CD4-positive, alpha-beta T cell treated with Interleukin-6 at 100 ng/mL for 8 hours (primary cell): ENCODE data around the gene PRSS36.

ENCODE experiments used
- DNase-seq: peaks from one replicate; pipeline ENCODE4 v3.0.0-alpha.2; 2020; ENCODE audit warnings: mixed read lengths, low spot score

PRSS36 gene

GRCh38 chr16:31099860-31100638, 49.8 kb downstream of the PRSS36 start:
- no peak for DNase-seq

GRCh38 chr16:31094424-31095120, 55.3 kb downstream of the PRSS36 start, which contains the start of gene VKORC1:
VKORC1 (minus strand) TSS chr16:31094797; CDS start chr16:31094729, 68 bp downstream.
- DNase-seq = peak; percentile 88

- DNase-seq = no peak
Observed at GRCh38 chr16:31094088-31094423, 55.8 kb downstream of the PRSS36 start.

DNA sequence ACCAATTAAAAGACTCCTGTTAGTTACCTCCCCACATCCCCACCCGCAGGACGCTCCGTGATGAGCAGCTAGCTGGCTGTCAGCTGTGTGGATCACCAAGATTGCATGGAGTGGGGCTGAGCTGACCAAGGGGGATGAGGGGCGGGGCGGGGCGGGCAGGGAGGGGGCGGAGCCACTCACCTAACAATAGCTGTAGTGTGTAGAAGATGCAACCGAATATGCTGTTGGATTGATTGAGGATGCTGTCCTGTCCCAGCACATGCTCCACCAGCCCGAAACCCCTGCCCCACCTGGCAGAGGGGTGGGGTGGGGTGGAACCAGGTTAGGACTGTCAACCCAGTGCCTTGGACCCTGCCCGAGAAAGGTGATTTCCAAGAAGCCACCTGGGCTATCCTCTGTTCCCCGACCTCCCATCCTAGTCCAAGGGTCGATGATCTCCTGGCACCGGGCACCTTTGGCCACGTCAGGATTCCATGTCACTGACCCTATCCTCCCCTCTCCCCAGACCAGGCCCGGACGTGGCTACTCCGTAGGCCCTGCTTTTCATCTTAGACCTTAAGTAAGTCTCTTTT, 56.6 kb downstream of the PRSS36 start:
- DNase-seq = no peak

- no peak for DNase-seq
Observed at GRCh38 chr16:31092330-31092729, 57.5 kb downstream of the PRSS36 start.

DNA sequence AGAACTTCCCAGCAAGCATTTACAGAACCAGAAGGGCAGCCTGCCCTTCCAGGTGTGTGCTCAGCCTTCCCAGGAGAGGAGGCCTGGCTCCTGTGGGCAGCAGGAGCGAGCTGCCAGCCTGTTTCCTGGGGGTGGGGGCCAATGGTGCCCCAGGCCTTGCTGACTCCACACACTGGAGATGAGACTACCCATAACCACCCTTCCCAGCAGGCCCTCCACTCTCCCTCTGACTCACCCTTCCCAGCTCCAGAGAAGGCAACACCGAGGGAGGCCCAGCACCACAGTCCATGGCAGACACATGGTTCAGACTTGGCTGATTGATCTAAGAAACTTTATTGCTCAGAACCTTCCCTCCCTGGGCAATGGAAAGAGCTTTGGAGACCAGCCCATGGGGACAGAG, 59.3 kb downstream of the PRSS36 start:
- DNase-seq = no peak

- no peak for DNase-seq
Observed at GRCh38 chr16:31089199-31089598, 60.7 kb downstream of the PRSS36 start.
